ENCODE measurements around the gene RASGRP1. TPM values are rescaled to one million over a fixed set of nuclear protein-coding genes. Genes with fewer than 3 reads are reported as not detected.

RASGRP1 gene
- total RNA-seq, 1 experiment from 2014 or later: 0.85 TPM

DNA sequence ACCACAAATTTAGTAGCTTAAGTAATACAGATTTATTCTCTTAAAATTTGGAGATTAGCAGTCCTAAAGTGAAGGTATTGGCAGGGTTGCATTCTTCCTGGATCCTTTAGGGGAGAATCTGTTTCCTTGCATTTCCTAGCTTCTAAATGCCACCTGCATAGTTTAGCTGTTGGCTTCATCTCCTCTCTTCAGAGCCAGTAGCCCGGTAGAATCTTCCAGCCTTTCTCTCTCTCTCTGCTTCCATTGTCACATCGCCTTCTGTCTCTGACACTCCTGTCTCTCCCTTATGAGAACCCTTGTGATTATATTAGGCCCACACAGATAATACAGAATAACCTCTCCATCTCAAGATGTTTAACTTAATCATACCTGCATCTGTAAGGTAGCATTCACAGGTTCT is 89.3 kb downstream of the RASGRP1 start:
- Histone ChIP-seq H2AFZ (ENCODE audit: low read length) (no peak overlapping the region), H3K18ac (ENCODE audit: insufficient read length, low read depth, low read length) (no peak overlapping the region), H3K4ac (ENCODE audit: low read depth, low read length) (no peak overlapping the region), H3K23ac (ENCODE audit: insufficient read length, low read depth, low read length) (no peak overlapping the region), H3K79me1 (ENCODE audit: insufficient read depth, low read depth, low read length, poor library complexity, severe bottlenecking) (no peaks in the 10 kb centered on the region), H3K27ac (ENCODE audit: insufficient read length, low read depth, low read length) (no peak overlapping the region), H4K20me1 (ENCODE audit: control insufficient read depth, insufficient read depth, insufficient read length) (no peaks in the 10 kb centered on the region), H2BK15ac (ENCODE audit: low read depth, low read length) (no peak overlapping the region), H2BK12ac (ENCODE audit: insufficient read length, low read depth, low read length) (no peak overlapping the region), H3K4me2 (ENCODE audit: insufficient read depth, insufficient read length, low read length) (no peak overlapping the region), H4K5ac (ENCODE audit: insufficient read length, low read depth, low read length) (no peak overlapping the region), H3K23me2 (ENCODE audit: insufficient read length, low read depth, low read length, poor library complexity, severe bottlenecking) (no peaks in the 10 kb centered on the region), H2BK5ac (ENCODE audit: insufficient read length, low read length) (no peak overlapping the region), H3K79me2 (ENCODE audit: insufficient read depth, low read length) (no peaks in the 10 kb centered on the region), H3K14ac (ENCODE audit: insufficient read depth, low read length) (no peak overlapping the region), H2AK5ac (ENCODE audit: insufficient read length, low read length) (no peak overlapping the region), H2BK20ac (ENCODE audit: low read depth, low read length, poor library complexity, severe bottlenecking) (no peak overlapping the region), H3T11ph (ENCODE audit: low read length) (no peak overlapping the region), H3K56ac (ENCODE audit: insufficient read length, low read depth, low read length) (no peak overlapping the region), H4K91ac (ENCODE audit: insufficient read length, low read depth, low read length) (no peak overlapping the region), H3K9me3 (ENCODE audit: control insufficient read depth, low read depth, low read length) (no peaks in the 10 kb centered on the region), H4K8ac (replicated peaks; ENCODE audit: insufficient read length, low read depth, low read length) (no peak overlapping the region), H2BK120ac (ENCODE audit: low read depth, low read length, poor library complexity, severe bottlenecking) (no peak overlapping the region), H3K27me3 (ENCODE audit: insufficient read depth, low read length) (no peaks in the 10 kb centered on the region; the same call in 1 of the 2 replicates), H3K9ac (ENCODE audit: extremely low read depth, insufficient read length, low read length) (no peak overlapping the region), H3K4me1 (ENCODE audit: insufficient read depth, low read length) (no peaks in the 10 kb centered on the region)
- no peaks in the 10 kb centered on the region for H3K4me1 Mint-ChIP-seq
- H3K4me3 Mint-ChIP-seq: no peak overlapping the region
- H3K9me3 Mint-ChIP-seq: no peaks in the 10 kb centered on the region
- TF ChIP-seq, protein P1, sequence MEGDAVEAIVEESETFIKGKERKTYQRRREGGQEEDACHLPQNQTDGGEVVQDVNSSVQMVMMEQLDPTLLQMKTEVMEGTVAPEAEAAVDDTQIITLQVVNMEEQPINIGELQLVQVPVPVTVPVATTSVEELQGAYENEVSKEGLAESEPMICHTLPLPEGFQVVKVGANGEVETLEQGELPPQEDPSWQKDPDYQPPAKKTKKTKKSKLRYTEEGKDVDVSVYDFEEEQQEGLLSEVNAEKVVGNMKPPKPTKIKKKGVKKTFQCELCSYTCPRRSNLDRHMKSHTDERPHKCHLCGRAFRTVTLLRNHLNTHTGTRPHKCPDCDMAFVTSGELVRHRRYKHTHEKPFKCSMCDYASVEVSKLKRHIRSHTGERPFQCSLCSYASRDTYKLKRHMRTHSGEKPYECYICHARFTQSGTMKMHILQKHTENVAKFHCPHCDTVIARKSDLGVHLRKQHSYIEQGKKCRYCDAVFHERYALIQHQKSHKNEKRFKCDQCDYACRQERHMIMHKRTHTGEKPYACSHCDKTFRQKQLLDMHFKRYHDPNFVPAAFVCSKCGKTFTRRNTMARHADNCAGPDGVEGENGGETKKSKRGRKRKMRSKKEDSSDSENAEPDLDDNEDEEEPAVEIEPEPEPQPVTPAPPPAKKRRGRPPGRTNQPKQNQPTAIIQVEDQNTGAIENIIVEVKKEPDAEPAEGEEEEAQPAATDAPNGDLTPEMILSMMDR (conservative IDR thresholded peaks at IDR 0.05): no peak
- no peaks in the 10 kb centered on the region for H3K27me3 Mint-ChIP-seq (ENCODE audit: low read depth)
- no CpG with 5 or more reads among the region's 2 CpGs for WGBS (ENCODE audit: extremely low coverage, insufficient read length, low lambda C conversion rate)
- H3K36me3 Mint-ChIP-seq (ENCODE audit: insufficient read depth in 1 of 3, low read depth in 3 of 3): peaks cover 9 to 34% (median 33%) of the 10 kb centered on the region in 3 experiments
- no peak for DNase-seq
- H3K27ac Mint-ChIP-seq: no peak overlapping the region
